ENCODE data around the gene DKK1. TPM values are rescaled to one million over a fixed set of nuclear protein-coding genes. Genes with fewer than 3 reads are reported as not detected.

Gene DKK1
- total and polyA plus RNA-seq, 2 of the 13 experiments (the other 11 are each of a cell fraction or from before 2014, with no cell fraction given), result 123 to 262 TPM

GRCh38 chr10:52313933-52314821, at the start of gene DKK1 (continued):
- TF ChIP-seq ARNT (IDR thresholded peaks at IDR 0.05) (no peak), ZNF605 (CRISPR knock-in tag; IDR thresholded peaks at IDR 0.05) (no peak), ZNF569 (CRISPR knock-in tag; IDR thresholded peaks at IDR 0.05; ENCODE audit: borderline replicate concordance) (peak; percentile 54; the same call in 1 of the 2 replicates), HMGA1 (CRISPR knock-in tag; conservative IDR thresholded peaks at IDR 0.05) (no peak), TCF12 (IDR thresholded peaks at IDR 0.05) (no peak), TCF12 (CRISPR knock-in tag; IDR thresholded peaks at IDR 0.05) (no peak), ZNF431 (CRISPR knock-in tag; IDR thresholded peaks at IDR 0.05; ENCODE audit: borderline replicate concordance, low read depth) (0 out of 2 replicates have a peak, but pooled peaks have one; percentile 52), NONO (IDR thresholded peaks at IDR 0.05) (no peak), NONO (CRISPR knock-in tag; conservative IDR thresholded peaks at IDR 0.05) (peak; percentile 80), PCBP1 (IDR thresholded peaks at IDR 0.05; ENCODE audit: borderline replicate concordance, low read depth, low read length) (peak; percentile 90; the same call in 1 of the 2 replicates), MXD4 (CRISPR knock-in tag; IDR thresholded peaks at IDR 0.05) (no peak), ZNF749 (CRISPR knock-in tag; IDR thresholded peaks at IDR 0.05; ENCODE audit: borderline replicate concordance) (peak; percentile 88), ZC3H13 (CRISPR knock-in tag; IDR thresholded peaks at IDR 0.05) (peak; percentile 25; the same call in 1 of the 2 replicates), ZNF205 (CRISPR knock-in tag; IDR thresholded peaks at IDR 0.05) (peak; percentile 93; the same call in 1 of the 2 replicates), THAP8 (CRISPR knock-in tag; IDR thresholded peaks at IDR 0.05; ENCODE audit: borderline replicate concordance) (peak; percentile 38; the same call in 1 of the 2 replicates), ZFP37 (CRISPR knock-in tag; IDR thresholded peaks at IDR 0.05; ENCODE audit: borderline replicate concordance) (0 out of 2 replicates have a peak, but pooled peaks have one; percentile 78), AHDC1 (CRISPR knock-in tag; IDR thresholded peaks at IDR 0.05; ENCODE audit: borderline replicate concordance) (0 out of 2 replicates have a peak, but pooled peaks have one; percentile 21), ZNF281 (CRISPR knock-in tag; IDR thresholded peaks at IDR 0.05; ENCODE audit: borderline replicate concordance) (peak; percentile 41; the same call in 1 of the 2 replicates)

Measured in HepG2 (cell line).